Upper lobe of right lung (tissue), 1 donor: ENCODE measurements around the gene OR4D1. TPM values are rescaled to one million over a fixed set of nuclear protein-coding genes. Genes with fewer than 3 reads are reported as not detected.
"Not testable (repeated sequence)": the region's sequence is repeated elsewhere in the genome, so short reads cannot be mapped to it uniquely, and the experiment has no call there.

Experiments
- ATAC-seq: fragments of 200-7000 bp; cut with Tn5 transposase; one replicate; pipeline ENCODE4 v1.9.1; 2020; ENCODE audit warnings: mild to moderate bottlenecking, moderate library complexity
- DNase-seq: peaks from one replicate; pipeline ENCODE4 v3.0.0-alpha.2; 2020
- H3K27ac ChIP-seq: fragments of 200-600 bp; one replicate; pipeline ENCODE4 v1.8.0; 2022
- H3K27me3 ChIP-seq: fragments of 200-600 bp; one replicate; pipeline ENCODE4 v1.8.0; 2022; ENCODE audit warnings: mild to moderate bottlenecking
- H3K36me3 ChIP-seq: fragments of 200-600 bp; one replicate; pipeline ENCODE4 v1.8.0; 2022
- H3K4me1 ChIP-seq: fragments of 200-600 bp; one replicate; pipeline ENCODE4 v1.8.0; 2022
- H3K4me3 ChIP-seq: fragments of 200-600 bp; one replicate; pipeline ENCODE4 v1.8.0; 2022; ENCODE audit warnings: mild to moderate bottlenecking
- H3K9me3 ChIP-seq: fragments of 200-600 bp; one replicate; pipeline ENCODE4 v1.8.0; 2022
- CTCF ChIP-seq: fragments of 200-600 bp; IDR thresholded peaks from one replicate; pipeline ENCODE4 v1.8.0; 2022; ENCODE audit warnings: antibody characterized with exemption
- intact Hi-C: fragments of 100-400 bp; cut with DNase I; formaldehyde crosslinking; loops from one replicate; pipeline ENCODE4 v1.11.0; 2022
- total RNA-seq: library from RNA; stranded (reverse); fragmentation: NEBNext Ultra II Directional; extraction: Animal tissue kit (Norgen Biotek cat#: 25700); gene quantifications from one replicate; pipeline ENCODE4 v1.2.1, GENCODE V29; 2021
- donor health status: DM: no; HTN: yes; CAD: no; lungs with severe emphysema.

The OR4D1 gene
- total RNA-seq, 1 donor from 2014 or later = not detected

- Histone ChIP-seq H3K36me3 (no peaks in the 10 kb centered on the region), H3K27ac (no peak overlapping the region), H3K4me3 (no peak overlapping the region), H3K4me1 (no peaks in the 10 kb centered on the region), H3K9me3 (no peaks in the 10 kb centered on the region), H3K27me3 (peaks cover 15% of the 10 kb centered on the region)
- intact Hi-C loops = no loop called here
- DNase-seq = no peak
- ATAC-seq = peak; percentile 65
- TF ChIP-seq CTCF = no peak
Observed at GRCh38 chr17:58120195-58120822, 27.9 kb upstream of the OR4D1 start.

- intact Hi-C loops = no loop called here
- no peak overlapping the region for H3K27ac ChIP-seq
- ATAC-seq (no peak), DNase-seq (no peak)
- no peak for TF ChIP-seq CTCF
- no peak overlapping the region for H3K4me3 ChIP-seq
- H3K36me3 ChIP-seq = no peaks in the 10 kb centered on the region
- no peaks in the 10 kb centered on the region for H3K4me1 ChIP-seq
- peaks cover 21% of the 10 kb centered on the region for H3K27me3 ChIP-seq
- H3K9me3 ChIP-seq = no peaks in the 10 kb centered on the region
Observed at GRCh38 chr17:58121925-58122324, 26.3 kb upstream of the OR4D1 start.

- no peak for TF ChIP-seq CTCF
- ATAC-seq = no peak
- no peak for DNase-seq
- Histone ChIP-seq H3K4me3 (no peak overlapping the region), H3K36me3 (no peaks in the 10 kb centered on the region), H3K27me3 (peaks cover 19% of the 10 kb centered on the region), H3K9me3 (no peaks in the 10 kb centered on the region), H3K4me1 (no peaks in the 10 kb centered on the region), H3K27ac (no peak overlapping the region)
- intact Hi-C loops = no loop called here
Observed at GRCh38 chr17:58127846-58128245, 20.3 kb upstream of the OR4D1 start.

- intact Hi-C loops, ATAC-seq, H3K4me3 ChIP-seq, H3K4me1 ChIP-seq, H3K9me3 ChIP-seq, DNase-seq, H3K36me3 ChIP-seq, H3K27ac ChIP-seq: not testable (repeated sequence)
- H3K27me3 ChIP-seq = peaks cover 25% of the 10 kb centered on the region
Observed at GRCh38 chr17:58132697-58133096, 15.5 kb upstream of the OR4D1 start.

- Histone ChIP-seq H3K9me3 (no peaks in the 10 kb centered on the region), H3K4me1 (no peaks in the 10 kb centered on the region), H3K4me3 (no peak overlapping the region), H3K27ac (no peak overlapping the region), H3K27me3 (peaks cover 22% of the 10 kb centered on the region), H3K36me3 (no peaks in the 10 kb centered on the region)
- ATAC-seq (peak; percentile 47), DNase-seq (no peak)
- peak; percentile 24 for TF ChIP-seq CTCF
- intact Hi-C loops = no loop called here
Observed at GRCh38 chr17:58136669-58137279, 11.4 kb upstream of the OR4D1 start.

- no peak for TF ChIP-seq CTCF
- intact Hi-C loops = no loop called here
- H3K9me3 ChIP-seq = peaks cover 5% of the 10 kb centered on the region
- no peak for ATAC-seq
- H3K4me3 ChIP-seq = no peak overlapping the region
- peaks cover 16% of the 10 kb centered on the region for H3K27me3 ChIP-seq
- H3K36me3 ChIP-seq = no peaks in the 10 kb centered on the region
- DNase-seq = no peak
- no peaks in the 10 kb centered on the region for H3K4me1 ChIP-seq
- H3K27ac ChIP-seq = no peak overlapping the region
Observed at GRCh38 chr17:58141505-58141904, 6.7 kb upstream of the OR4D1 start.

GRCh38 chr17:58143335-58143734, 4.8 kb upstream of the OR4D1 start:
- DNase-seq, H3K9me3 ChIP-seq, H3K4me3 ChIP-seq, H3K36me3 ChIP-seq, H3K27ac ChIP-seq, intact Hi-C loops, ATAC-seq, H3K4me1 ChIP-seq: not testable (repeated sequence)
- H3K27me3 ChIP-seq = peaks cover 11% of the 10 kb centered on the region
